Kidney epithelial cell (primary cell): ENCODE data around the gene GFI1B. TPM values are rescaled to one million over a fixed set of nuclear protein-coding genes. Genes with fewer than 3 reads are reported as not detected.

Experiments used
- DNase-seq: peaks from one replicate; pipeline ENCODE4 v3.0.0-alpha.2; 2010; ENCODE audit warnings: low read depth
- H3K27me3 ChIP-seq: 2 replicates; pipeline ENCODE4 v1.6.0; 2011; ENCODE audit warnings: low read length; ENCODE audit not compliant: control insufficient read depth, insufficient read depth
- H3K36me3 ChIP-seq: 2 replicates; pipeline ENCODE4 v1.5.1; 2011; ENCODE audit warnings: low read length; ENCODE audit not compliant: control insufficient read depth, insufficient read depth
- H3K4me3 ChIP-seq: 2 replicates; pipeline ENCODE4 v1.5.1; 2011; ENCODE audit warnings: low read depth, mild to moderate bottlenecking, control low read depth, low read length
- CTCF ChIP-seq: IDR thresholded peaks from 2 replicates; pipeline ENCODE4 v1.5.1; 2011; ENCODE audit warnings: mild to moderate bottlenecking, moderate library complexity, low read length, control low read depth, inconsistent platforms; ENCODE audit not compliant: insufficient read depth, poor library complexity, severe bottlenecking
- total RNA-seq: library from RNA; depleted of rRNA; stranded (reverse); fragments of >200 nt; gene quantifications from 2 replicates; pipeline ENCODE4 v1.2.3, GENCODE V29; 2015

The GFI1B gene
- total RNA-seq, 1 donor from 2014 or later, result not detected

GRCh38 chr9:133003071-133003461 lies 24.6 kb downstream of the GFI1B start:
- no peaks in the 10 kb centered on the region for H3K36me3 ChIP-seq
- DNase-seq, result no peak
- peaks cover 29% of the 10 kb centered on the region for H3K27me3 ChIP-seq
- no peak overlapping the region for H3K4me3 ChIP-seq
- no peak for TF ChIP-seq CTCF

GRCh38 chr9:133003671-133004090 lies 25.2 kb downstream of the GFI1B start:
- TF ChIP-seq CTCF, result no peak
- H3K27me3 ChIP-seq, result peaks cover 29% of the 10 kb centered on the region
- no peaks in the 10 kb centered on the region for H3K36me3 ChIP-seq
- no peak for DNase-seq
- H3K4me3 ChIP-seq, result no peak overlapping the region

- no peak overlapping the region for H3K4me3 ChIP-seq
- DNase-seq, result no peak
- H3K36me3 ChIP-seq, result no peaks in the 10 kb centered on the region
- H3K27me3 ChIP-seq, result peaks cover 26% of the 10 kb centered on the region
- no peak for TF ChIP-seq CTCF
Measured at GRCh38 chr9:133004091-133004998, 25.9 kb downstream of the GFI1B start.

- no peak for TF ChIP-seq CTCF
- Histone ChIP-seq H3K4me3 (no peak overlapping the region), H3K36me3 (no peaks in the 10 kb centered on the region), H3K27me3 (peaks cover 22% of the 10 kb centered on the region)
- no peak for DNase-seq
Measured at GRCh38 chr9:133004999-133005760, 26.7 kb downstream of the GFI1B start.

GRCh38 chr9:133005957-133006356 lies 27.5 kb downstream of the GFI1B start:
- no peak for TF ChIP-seq CTCF
- DNase-seq, result no peak
- Histone ChIP-seq H3K36me3 (no peaks in the 10 kb centered on the region), H3K27me3 (peaks cover 21% of the 10 kb centered on the region), H3K4me3 (no peak overlapping the region)
